GM23338 (cell line): ENCODE results near the gene EXOC1L.

Source experiments
- CREB1 ChIP-seq: fragments of 250-450 bp; sonication (Bioruptor Pico); IDR thresholded peaks from 2 replicates; pipeline ENCODE4 v1.5.0; 2020; ENCODE audit warnings: low read depth, mild to moderate bottlenecking, moderate library complexity
- EZH2 ChIP-seq: fragments of 200-600 bp; sonication (generic); IDR thresholded peaks from one replicate; pipeline ENCODE4 v1.8.0; 2017; ENCODE audit warnings: antibody characterized with exemption, mild to moderate bottlenecking, low read depth; ENCODE audit not compliant: unreplicated experiment
- EZH2phosphoT487 ChIP-seq: fragments of 200-600 bp; sonication (generic); IDR thresholded peaks from one replicate; pipeline ENCODE4 v1.8.1; 2018; ENCODE audit warnings: antibody characterized with exemption; ENCODE audit not compliant: unreplicated experiment
- JUNB ChIP-seq: IDR thresholded peaks from one replicate; pipeline ENCODE4 v1.6.1; 2016; ENCODE audit warnings: antibody characterized with exemption; ENCODE audit not compliant: unreplicated experiment
- POLR2AphosphoS5 ChIP-seq: IDR thresholded peaks from 2 replicates; pipeline ENCODE4 v1.6.1; 2016; ENCODE audit warnings: antibody characterized with exemption, low read depth
- REST ChIP-seq: IDR thresholded peaks from one replicate; pipeline ENCODE4 v1.6.1; 2018; ENCODE audit warnings: antibody characterized with exemption; ENCODE audit not compliant: unreplicated experiment
- STAT1 ChIP-seq: IDR thresholded peaks from one replicate; pipeline ENCODE4 v1.6.1; 2016; ENCODE audit warnings: antibody characterized with exemption; ENCODE audit not compliant: unreplicated experiment
- TF ChIP-seq, protein P1 (sequence below), 2 experiments: fragments of 200-600 bp in 1 of 2; sonication (generic) in 1 of 2; conservative IDR thresholded peaks; 2 replicates each; pipeline versions ENCODE4 v1.5.1 to v1.6.1; 2016 to 2017; ENCODE audit warnings: antibody characterized with exemption in 2 of 2, low read depth in 2 of 2, mild to moderate bottlenecking in 2 of 2, moderate library complexity in 1 of 2

DNA sequence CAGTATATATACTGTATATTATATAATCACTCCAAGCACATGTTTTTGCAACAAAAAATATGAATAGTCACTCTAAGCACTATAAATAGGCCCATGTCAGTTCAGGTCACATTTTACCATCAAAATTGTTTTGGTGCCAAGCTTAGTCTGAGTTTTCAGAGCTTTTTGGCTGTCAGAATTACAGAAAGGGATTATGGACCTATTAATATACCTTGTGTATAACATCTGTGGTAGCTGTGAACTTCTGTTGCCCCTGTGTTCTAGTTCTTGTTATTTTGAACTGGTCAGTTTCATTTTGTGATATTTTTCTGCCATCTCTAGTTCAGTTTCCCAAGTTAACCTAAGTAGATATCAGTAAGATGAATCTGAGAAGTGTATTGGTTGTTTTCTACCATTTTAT, 56.8 kb downstream of the EXOC1L start:
- TF ChIP-seq, protein P1, sequence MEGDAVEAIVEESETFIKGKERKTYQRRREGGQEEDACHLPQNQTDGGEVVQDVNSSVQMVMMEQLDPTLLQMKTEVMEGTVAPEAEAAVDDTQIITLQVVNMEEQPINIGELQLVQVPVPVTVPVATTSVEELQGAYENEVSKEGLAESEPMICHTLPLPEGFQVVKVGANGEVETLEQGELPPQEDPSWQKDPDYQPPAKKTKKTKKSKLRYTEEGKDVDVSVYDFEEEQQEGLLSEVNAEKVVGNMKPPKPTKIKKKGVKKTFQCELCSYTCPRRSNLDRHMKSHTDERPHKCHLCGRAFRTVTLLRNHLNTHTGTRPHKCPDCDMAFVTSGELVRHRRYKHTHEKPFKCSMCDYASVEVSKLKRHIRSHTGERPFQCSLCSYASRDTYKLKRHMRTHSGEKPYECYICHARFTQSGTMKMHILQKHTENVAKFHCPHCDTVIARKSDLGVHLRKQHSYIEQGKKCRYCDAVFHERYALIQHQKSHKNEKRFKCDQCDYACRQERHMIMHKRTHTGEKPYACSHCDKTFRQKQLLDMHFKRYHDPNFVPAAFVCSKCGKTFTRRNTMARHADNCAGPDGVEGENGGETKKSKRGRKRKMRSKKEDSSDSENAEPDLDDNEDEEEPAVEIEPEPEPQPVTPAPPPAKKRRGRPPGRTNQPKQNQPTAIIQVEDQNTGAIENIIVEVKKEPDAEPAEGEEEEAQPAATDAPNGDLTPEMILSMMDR (conservative IDR thresholded peaks at IDR 0.05; ENCODE audit: low read depth in 2 of 2) = no peak
- no peak for TF ChIP-seq JUNB
- no peak for TF ChIP-seq EZH2phosphoT487
- no peak for TF ChIP-seq EZH2
- no peak for TF ChIP-seq REST
- no peak for TF ChIP-seq POLR2AphosphoS5
- no peak for TF ChIP-seq CREB1
- TF ChIP-seq STAT1 = no peak
